Astrocyte (in vitro differentiated cells and primary cell): ENCODE results near the gene EIF2D.

Experiments
- CTCF ChIP-seq: IDR thresholded peaks from 2 replicates; pipeline ENCODE4 v1.5.1; 2011; ENCODE audit warnings: low read depth, mild to moderate bottlenecking, inconsistent platforms, low read length, moderate library complexity; ENCODE audit not compliant: insufficient read depth
- EZH2 ChIP-seq: IDR thresholded peaks from 2 replicates; pipeline ENCODE4 v1.6.1; 2012; ENCODE audit warnings: mild to moderate bottlenecking, low read length, inconsistent platforms; ENCODE audit not compliant: insufficient read depth

- peak; percentile 81 for TF ChIP-seq CTCF
- TF ChIP-seq EZH2 = no peak
These were observed 67.6 kb downstream of the EIF2D start for GRCh38 chr1:206544562-206545257.
